NT2/D1 (cell line): ENCODE data around the gene FGF1.

ENCODE experiments used
- YY1 ChIP-seq: IDR thresholded peaks from 2 replicates; pipeline ENCODE4 v1.6.1; 2011; ENCODE audit not compliant: insufficient read length, insufficient read depth
- ZNF274 ChIP-seq: IDR thresholded peaks from 2 replicates; pipeline ENCODE4 v1.6.1; 2011; ENCODE audit warnings: mild to moderate bottlenecking, low read depth, low read length

DNA sequence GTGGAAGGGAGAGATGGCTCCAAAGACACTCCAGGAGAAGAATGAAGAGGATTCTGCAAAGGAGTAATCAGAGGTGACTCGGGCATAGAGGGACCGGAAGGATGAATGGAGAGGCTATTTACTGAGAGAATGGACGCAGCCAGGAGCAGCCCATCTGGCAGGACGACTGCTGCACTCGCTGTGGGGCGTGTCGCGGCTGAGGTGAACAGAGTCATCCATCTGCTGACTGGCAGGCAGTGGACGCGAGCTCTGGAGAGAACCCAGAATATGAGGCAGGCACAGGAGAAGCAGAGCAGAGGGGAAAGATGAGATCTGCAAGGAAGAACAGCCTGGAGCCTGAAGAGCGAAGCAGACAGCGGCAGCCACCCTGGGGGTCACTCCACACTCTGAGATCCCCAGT, 16.4 kb downstream of the FGF1 start:
- TF ChIP-seq YY1 (no peak), ZNF274 (no peak)
